SK-N-SH (cell line): ENCODE measurements around the gene ZCCHC7. TPM values are rescaled to one million over a fixed set of nuclear protein-coding genes. Genes with fewer than 3 reads are reported as not detected.

Experiments
- CTCF ChIA-PET: fragments of 300-600, 350-600 bp; formaldehyde crosslinking; extraction: SDS; loops from one replicate; lab custom pipeline; 2021; lab: Yijun Ruan, JAX
- POLR2A ChIA-PET: fragments of 350-600 bp; sonication (Branson Sonifier 250); formaldehyde crosslinking; extraction: SDS; loops from one replicate; lab custom pipeline; 2020; ENCODE audit warnings: antibody characterized with exemption, inconsistent platforms; lab: Yijun Ruan, JAX
- DNase-seq: peaks from one replicate; pipeline ENCODE4 v3.0.0; 2012
- H2AFZ ChIP-seq: fragments of 200-600 bp; sonication (generic); 2 replicates; pipeline ENCODE4 v1.8.1; 2016; ENCODE audit warnings: antibody characterized with exemption, mild to moderate bottlenecking, low read depth
- H3F3A ChIP-seq: fragments of 200-600 bp; sonication (generic); replicated peaks from 2 replicates; pipeline ENCODE3; 2016; ENCODE audit warnings: antibody characterized with exemption, mild to moderate bottlenecking; ENCODE audit not compliant: insufficient read depth
- H3K27ac ChIP-seq, 2 experiments: fragments of 200-500 bp in 1 of 2; fragments of 200-600 bp in 1 of 2; sonication (Bioruptor generic) in 1 of 2; sonication (generic), shearing (Covaris generic) in 1 of 2; 2 replicates each; pipeline versions ENCODE4 v1.5.1 to v1.6.1; 2014 to 2016; ENCODE audit warnings: low read depth in 2 of 2, inconsistent platforms in 1 of 2, low read length in 1 of 2, mild to moderate bottlenecking in 1 of 2, mixed read lengths in 1 of 2
- H3K27me3 ChIP-seq: fragments of 200-600 bp; sonication (generic), shearing (Covaris generic); 2 replicates; pipeline ENCODE4 v1.6.1; 2016; ENCODE audit warnings: mixed run types; ENCODE audit not compliant: insufficient read depth
- H3K36me3 ChIP-seq, 2 experiments: fragments of 200-500 bp in 1 of 2; fragments of 200-600 bp in 1 of 2; sonication (Bioruptor generic) in 1 of 2; sonication (generic) in 1 of 2; replicated peaks in 1 of 2; 2 replicates each; pipeline versions ENCODE3 to v1.5.1; 2014 to 2016; ENCODE audit warnings: low read length in 1 of 2, mild to moderate bottlenecking in 1 of 2; ENCODE audit not compliant: insufficient read depth in 2 of 2, control insufficient read depth in 1 of 2
- H3K4me1 ChIP-seq, 2 experiments: fragments of 200-500 bp in 1 of 2; fragments of 200-600 bp in 1 of 2; sonication (Bioruptor generic) in 1 of 2; sonication (generic), shearing (Covaris generic) in 1 of 2; 2 replicates each; pipeline versions ENCODE4 v1.5.1 to v1.6.1; 2014 to 2016; ENCODE audit warnings: low read depth in 1 of 2, low read length in 1 of 2, mixed run types in 1 of 2; ENCODE audit not compliant: insufficient read depth in 2 of 2, control insufficient read depth in 1 of 2
- H3K4me2 ChIP-seq: fragments of 200-600 bp; sonication (generic), shearing (Covaris generic); 2 replicates; pipeline ENCODE4 v1.6.1; 2017; ENCODE audit warnings: mixed run types
- H3K4me3 ChIP-seq, 2 experiments: fragments of 200-500 bp in 1 of 2; fragments of 200-600 bp in 1 of 2; sonication (Bioruptor generic) in 1 of 2; sonication (generic), shearing (Covaris generic) in 1 of 2; 2 replicates each; pipeline versions ENCODE4 v1.5.1 to v1.8.1; 2014 to 2016; ENCODE audit warnings: low read depth in 2 of 2, inconsistent platforms in 1 of 2, low read length in 1 of 2, mild to moderate bottlenecking in 1 of 2, mixed read lengths in 1 of 2, moderate library complexity in 1 of 2
- H3K79me2 ChIP-seq: fragments of 200-600 bp; sonication (generic); 2 replicates; pipeline ENCODE4 v1.8.1; 2017; ENCODE audit warnings: mild to moderate bottlenecking; ENCODE audit not compliant: insufficient read depth
- H3K9ac ChIP-seq: fragments of 200-600 bp; sonication (generic); 2 replicates; pipeline ENCODE4 v1.6.1; 2017; ENCODE audit warnings: mixed run types
- H3K9me2 ChIP-seq: fragments of 200-600 bp; sonication (generic); 2 replicates; pipeline ENCODE4 v1.6.1; 2017; ENCODE audit warnings: mixed run types
- H3K9me3 ChIP-seq: fragments of 200-600 bp; sonication (generic); 2 replicates; pipeline ENCODE4 v1.6.1; 2017; ENCODE audit warnings: mixed run types, mild to moderate bottlenecking, moderate library complexity
- H4K20me1 ChIP-seq: fragments of 200-600 bp; sonication (generic); 2 replicates; pipeline ENCODE4 v1.6.1; 2017; ENCODE audit warnings: mild to moderate bottlenecking, mixed run types; ENCODE audit not compliant: insufficient read depth
- CHD2 ChIP-seq: fragments of 150-350 bp; IDR thresholded peaks from 2 replicates; pipeline ENCODE4 v1.6.1; 2018; ENCODE audit warnings: low read length; ENCODE audit not compliant: partially characterized antibody
- JUND ChIP-seq: IDR thresholded peaks from 2 replicates; pipeline ENCODE4 v1.4.0; 2012
- MEF2A ChIP-seq: IDR thresholded peaks from 2 replicates; pipeline ENCODE4 v1.4.0; 2012; ENCODE audit warnings: low read depth, borderline replicate concordance
- MXI1 ChIP-seq: IDR thresholded peaks from 2 replicates; pipeline ENCODE4 v1.6.1; 2012; ENCODE audit warnings: mild to moderate bottlenecking, low read depth, low read length, improper control_type of control experiment
- REST ChIP-seq: IDR thresholded peaks from 2 replicates; pipeline ENCODE4 v1.6.1; 2012; ENCODE audit warnings: mild to moderate bottlenecking, low read depth, low read length, moderate library complexity
- SMC3 ChIP-seq: IDR thresholded peaks from 2 replicates; pipeline ENCODE4 v1.6.1; 2012; ENCODE audit warnings: low read depth, low read length, improper control_type of control experiment
- TEAD4 ChIP-seq: IDR thresholded peaks from 2 replicates; pipeline ENCODE4 v1.4.0; 2012; ENCODE audit warnings: mild to moderate bottlenecking, borderline replicate concordance; ENCODE audit not compliant: insufficient read depth
- WGBS: methylation state at CpG from one replicate; pipeline ENCODE4 v1.1.6; 2017; ENCODE audit warnings: low lambda C conversion rate; 5-methylcytosine and 5-hydroxymethylcytosine counted together
- polyA plus RNA-seq, 3 experiments: library from polyadenylated mRNA; depleted of rRNA; stranded (reverse); fragments of >200 nt; gene quantifications; 2 replicates each; pipeline ENCODE4 v1.2.3, GENCODE V29; 2012
- TF ChIP-seq, protein P1 (sequence below): IDR thresholded peaks from 2 replicates; pipeline ENCODE4 v1.4.0; 2012; ENCODE audit warnings: low read depth
- TF ChIP-seq, protein P2 (sequence below): fragments of 200-600 bp; sonication (generic); IDR thresholded peaks from 2 replicates; pipeline ENCODE4 v1.6.1; 2017; ENCODE audit warnings: antibody characterized with exemption, mild to moderate bottlenecking, moderate library complexity
- TF ChIP-seq, protein P3 (sequence below): IDR thresholded peaks from 2 replicates; pipeline ENCODE4; 2012

Gene ZCCHC7
- polyA plus RNA-seq, 1 of the 3 experiments (the other 2 are of a cell fraction), result 12.6 TPM

DNA sequence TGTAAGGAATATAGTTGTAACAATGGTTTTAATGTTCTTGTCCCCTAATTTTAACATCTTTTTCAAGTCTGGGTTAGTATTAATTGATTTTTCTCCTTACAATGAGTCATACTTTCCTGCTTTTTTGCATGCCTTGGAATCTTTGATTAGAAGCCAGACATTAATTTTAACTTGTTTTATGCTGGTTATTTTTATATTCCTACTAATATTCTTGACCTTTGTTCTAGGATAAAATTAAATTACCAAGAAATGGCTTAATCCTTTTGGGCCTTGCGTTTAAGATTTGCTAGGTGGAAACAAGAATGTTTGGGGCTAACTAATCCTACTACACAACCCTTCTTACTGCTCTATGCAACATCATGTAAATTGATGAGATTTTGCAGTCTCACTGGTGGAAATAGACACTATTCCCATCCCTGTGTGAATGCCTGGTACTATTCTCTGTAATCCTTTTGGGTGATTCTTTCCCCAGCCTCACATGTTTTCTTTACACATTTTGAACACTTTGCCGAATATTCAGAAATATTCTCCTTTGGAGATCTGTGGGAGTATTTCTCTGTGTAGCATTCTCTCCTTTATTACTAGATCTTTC, 47.2 kb downstream of the ZCCHC7 start:
- no peak overlapping the region for H2AFZ ChIP-seq
- ChIA-PET POLR2A (no interaction called here), CTCF (no interaction called here)
- WGBS, result 95% methylated on average over 2 of the region's 2 CpGs
- no peaks in the 10 kb centered on the region for H3K9me2 ChIP-seq
- H3K9ac ChIP-seq, result no peak overlapping the region
- H4K20me1 ChIP-seq, result no peaks in the 10 kb centered on the region
- H3K4me2 ChIP-seq, result no peak overlapping the region
- TF ChIP-seq SMC3 (no peak), REST (no peak)
- TF ChIP-seq, all 33 proteins: peak for 0
- no peak overlapping the region for H3K4me3 ChIP-seq
- H3K9me3 ChIP-seq, result no peaks in the 10 kb centered on the region
- no peaks in the 10 kb centered on the region for H3K27me3 ChIP-seq
- peaks cover 7 to 34% of the 10 kb centered on the region in 2 experiments for H3K36me3 ChIP-seq
- peaks cover 13% of the 10 kb centered on the region for H3K79me2 ChIP-seq
- H3F3A ChIP-seq, result peaks cover 13% of the 10 kb centered on the region
- H3K27ac ChIP-seq, result no peak overlapping the region
- no peak for DNase-seq
- no peaks in the 10 kb centered on the region for H3K4me1 ChIP-seq

DNA sequence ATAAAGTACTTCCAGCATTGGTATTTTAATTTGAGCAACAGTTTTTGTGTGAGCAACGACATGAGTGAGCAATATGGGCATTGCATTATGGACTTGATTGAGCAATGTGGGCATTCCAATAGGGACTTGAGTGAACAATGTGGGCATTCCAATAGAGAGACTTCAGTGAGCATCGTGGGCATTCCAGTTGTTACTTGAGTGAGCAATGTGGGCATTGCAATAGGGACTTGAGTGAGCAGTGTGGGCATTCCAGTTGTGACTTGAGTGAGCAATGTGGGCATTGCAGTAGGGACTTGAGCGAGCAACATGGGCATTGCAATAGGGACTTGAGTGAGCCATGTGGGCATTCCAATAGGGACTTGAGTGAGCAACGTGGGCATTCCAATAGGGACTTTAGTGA, 52.2 kb downstream of the ZCCHC7 start:
- Histone ChIP-seq H3K36me3 (peaks cover 2 to 11% of the 10 kb centered on the region in 2 experiments), H2AFZ (no peak overlapping the region), H3K9me2 (no peaks in the 10 kb centered on the region), H4K20me1 (no peaks in the 10 kb centered on the region), H3K4me3 (no peak overlapping the region), H3K4me2 (no peak overlapping the region), H3K27me3 (no peaks in the 10 kb centered on the region), H3K27ac (no peak overlapping the region), H3K79me2 (peaks cover 21% of the 10 kb centered on the region), H3K9me3 (no peaks in the 10 kb centered on the region), H3K9ac (no peak overlapping the region), H3F3A (peaks cover 13% of the 10 kb centered on the region), H3K4me1 (no peaks in the 10 kb centered on the region)
- 96% methylated on average over 4 of the region's 4 CpGs for WGBS
- DNase-seq, result no peak
- TF ChIP-seq, protein P1, sequence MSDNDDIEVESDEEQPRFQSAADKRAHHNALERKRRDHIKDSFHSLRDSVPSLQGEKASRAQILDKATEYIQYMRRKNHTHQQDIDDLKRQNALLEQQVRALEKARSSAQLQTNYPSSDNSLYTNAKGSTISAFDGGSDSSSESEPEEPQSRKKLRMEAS, result no peak
- TF ChIP-seq MXI1 (no peak), JUND (no peak), REST (no peak), CHD2 (no peak), TEAD4 (no peak), MEF2A (no peak)
- TF ChIP-seq, protein P2, sequence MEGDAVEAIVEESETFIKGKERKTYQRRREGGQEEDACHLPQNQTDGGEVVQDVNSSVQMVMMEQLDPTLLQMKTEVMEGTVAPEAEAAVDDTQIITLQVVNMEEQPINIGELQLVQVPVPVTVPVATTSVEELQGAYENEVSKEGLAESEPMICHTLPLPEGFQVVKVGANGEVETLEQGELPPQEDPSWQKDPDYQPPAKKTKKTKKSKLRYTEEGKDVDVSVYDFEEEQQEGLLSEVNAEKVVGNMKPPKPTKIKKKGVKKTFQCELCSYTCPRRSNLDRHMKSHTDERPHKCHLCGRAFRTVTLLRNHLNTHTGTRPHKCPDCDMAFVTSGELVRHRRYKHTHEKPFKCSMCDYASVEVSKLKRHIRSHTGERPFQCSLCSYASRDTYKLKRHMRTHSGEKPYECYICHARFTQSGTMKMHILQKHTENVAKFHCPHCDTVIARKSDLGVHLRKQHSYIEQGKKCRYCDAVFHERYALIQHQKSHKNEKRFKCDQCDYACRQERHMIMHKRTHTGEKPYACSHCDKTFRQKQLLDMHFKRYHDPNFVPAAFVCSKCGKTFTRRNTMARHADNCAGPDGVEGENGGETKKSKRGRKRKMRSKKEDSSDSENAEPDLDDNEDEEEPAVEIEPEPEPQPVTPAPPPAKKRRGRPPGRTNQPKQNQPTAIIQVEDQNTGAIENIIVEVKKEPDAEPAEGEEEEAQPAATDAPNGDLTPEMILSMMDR, result no peak
- TF ChIP-seq, protein P3, sequence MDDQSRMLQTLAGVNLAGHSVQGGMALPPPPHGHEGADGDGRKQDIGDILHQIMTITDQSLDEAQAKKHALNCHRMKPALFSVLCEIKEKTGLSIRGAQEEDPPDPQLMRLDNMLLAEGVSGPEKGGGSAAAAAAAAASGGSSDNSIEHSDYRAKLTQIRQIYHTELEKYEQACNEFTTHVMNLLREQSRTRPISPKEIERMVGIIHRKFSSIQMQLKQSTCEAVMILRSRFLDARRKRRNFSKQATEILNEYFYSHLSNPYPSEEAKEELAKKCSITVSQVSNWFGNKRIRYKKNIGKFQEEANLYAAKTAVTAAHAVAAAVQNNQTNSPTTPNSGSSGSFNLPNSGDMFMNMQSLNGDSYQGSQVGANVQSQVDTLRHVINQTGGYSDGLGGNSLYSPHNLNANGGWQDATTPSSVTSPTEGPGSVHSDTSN, result no peak
- CTCF ChIA-PET, result no interaction called here
- POLR2A ChIA-PET, result no interaction called here
